ENCODE results near the gene IMMP2L. TPM values are rescaled to one million over a fixed set of nuclear protein-coding genes. Genes with fewer than 3 reads are reported as not detected.

IMMP2L gene
- total and polyA plus RNA-seq, 2 of the 8 experiments (the other 6 are each of a cell fraction or from before 2014, with no cell fraction given): 2.3 to 10.1 TPM

DNA sequence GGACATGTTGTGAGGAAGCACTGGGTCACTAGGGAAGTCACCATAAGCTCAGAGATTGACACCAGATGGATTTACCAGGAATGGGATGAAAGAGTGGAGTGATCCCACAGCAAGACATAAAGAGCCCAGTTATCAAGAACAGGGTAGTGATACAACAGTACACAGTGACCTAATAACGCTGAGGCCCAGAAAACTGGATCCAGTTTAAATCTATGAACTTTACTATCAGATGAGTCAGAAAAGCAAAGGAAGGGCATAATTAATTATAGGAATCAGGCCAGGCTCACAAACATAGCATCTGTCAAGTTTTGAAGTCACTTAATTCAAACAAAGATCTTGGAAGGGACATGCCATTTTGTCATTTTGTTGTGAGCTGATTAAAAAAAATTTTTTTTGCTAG is 397.9 kb downstream of the IMMP2L start:
- Histone ChIP-seq H3K9ac (replicated peaks in 1 of 4; ENCODE audit: extremely low read depth in 1 of 4, low read depth in 3 of 4, low read length in 3 of 4) (no peak overlapping the region), H3K9me3 (ENCODE audit: insufficient read depth in 2 of 2, low read depth in 1 of 2, low read length in 1 of 2) (no peaks in the 10 kb centered on the region), H4K5ac (ENCODE audit: insufficient read length, low read depth, low read length) (no peak overlapping the region), H4K91ac (replicated peaks; ENCODE audit: insufficient read length, low read length) (no peak overlapping the region), H2BK20ac (ENCODE audit: low read length) (no peak overlapping the region), H3K4ac (replicated peaks; ENCODE audit: insufficient read length, low read depth, low read length) (no peak overlapping the region), H3K14ac (ENCODE audit: insufficient read length) (no peak overlapping the region), H3K23me2 (ENCODE audit: low read depth, low read length) (no peaks in the 10 kb centered on the region; the same call in 1 of the 2 replicates), H3K27me3 (replicated peaks in 1 of 4; ENCODE audit: control insufficient read depth in 3 of 4, extremely low read depth in 1 of 4, insufficient read depth in 3 of 4, low read length in 3 of 4) (no peaks in the 10 kb centered on the region), H3K18ac (ENCODE audit: extremely low read depth, low read length) (no peak overlapping the region), H3K23ac (ENCODE audit: insufficient read length) (no peak overlapping the region), H2BK120ac (replicated peaks; ENCODE audit: low read depth, low read length) (no peak overlapping the region), H4K20me1 (replicated peaks in 1 of 2; ENCODE audit: control insufficient read depth in 1 of 2, insufficient read depth in 2 of 2, low read length in 2 of 2) (no peaks in the 10 kb centered on the region), H2BK5ac (ENCODE audit: low read depth, low read length) (no peak overlapping the region), H3K56ac (replicated peaks; ENCODE audit: insufficient read length, low read depth, low read length) (no peak overlapping the region), H2BK12ac (ENCODE audit: low read depth, low read length) (0 out of 2 replicates have a peak overlapping the region, but pooled peaks have one; percentile 50), H4K8ac (ENCODE audit: extremely low read depth, insufficient read depth, low read length) (no peak overlapping the region), H3K4me2 (ENCODE audit: insufficient read depth in 1 of 2, low read depth in 2 of 2, low read length in 2 of 2) (no peak overlapping the region), H3K4me3 (ENCODE audit: extremely low read depth in 1 of 4, insufficient read depth in 2 of 4, low read depth in 3 of 4, low read length in 4 of 4) (no peak overlapping the region), H2AFZ (ENCODE audit: low read length) (no peak overlapping the region), H3K4me1 (replicated peaks in 1 of 4; ENCODE audit: control insufficient read depth in 3 of 4, insufficient read depth in 4 of 4, low read length in 3 of 4) (no peaks in the 10 kb centered on the region), H2BK15ac (ENCODE audit: low read length) (no peak overlapping the region), H3K27ac (ENCODE audit: low read depth, low read length) (no peak overlapping the region), H3K36me3 (ENCODE audit: control insufficient read depth in 2 of 4, insufficient read depth in 4 of 4, low read length in 3 of 4) (no peaks in the 10 kb centered on the region), H2AK5ac (ENCODE audit: low read depth, low read length) (no peak overlapping the region), H3K79me2 (ENCODE audit: control insufficient read depth in 1 of 2, insufficient read depth in 2 of 2, low read length in 2 of 2) (no peaks in the 10 kb centered on the region), H3K79me1 (ENCODE audit: low read depth, low read length) (no peaks in the 10 kb centered on the region)
- CTCF ChIA-PET (ENCODE audit: partially characterized antibody): interaction anchor here (1.0 to 1.3 kb wide), 3 partner anchors 66 to 572 kb away, joined by 3 to 5 read pairs (median 3); no protein-coding TSS in a partner anchor
- FAIRE-seq (no peak), DNase-seq (ENCODE audit: low read depth in 1 of 2, low spot score in 2 of 2) (no peak)
- WGBS, 2 experiments (ENCODE audit: extremely low coverage in 1 of 2, insufficient coverage in 1 of 2, insufficient read length in 1 of 2, insufficient replicate concordance in 2 of 2, low coverage in 1 of 2, low lambda C conversion rate in 2 of 2, missing lambda C conversion rate in 1 of 2): 86% methylated on average over 1 of the region's 1 CpG; no CpG with 5 or more reads in 1 of the 2 experiments
- POLR2A ChIA-PET (ENCODE audit: partially characterized antibody): no interaction called here
- TF ChIP-seq POLR2A (IDR thresholded peaks at IDR 0.05; ENCODE audit: control extremely low read depth in 1 of 2, low read depth in 2 of 2, low read length in 2 of 2) (no peak), SP1 (IDR thresholded peaks at IDR 0.05; ENCODE audit: low read depth, low read length) (no peak), TEAD4 (IDR thresholded peaks at IDR 0.05; ENCODE audit: low read depth, low read length) (no peak), TAF1 (IDR thresholded peaks at IDR 0.05; ENCODE audit: low read depth, low read length) (no peak), EZH2 (IDR thresholded peaks at IDR 0.05; ENCODE audit: low read depth, low read length, severe bottlenecking) (no peak)

Data from H1 (cell line).